HUDEP-2 (cell line): Measurements from ENCODE around the gene IL13.

Source experiments
- DNase-seq, 76 experiments: peaks; one replicate each; lab custom pipeline; 2025; ENCODE audit not compliant: unreplicated experiment in 76 of 76; lab: John Stamatoyannopoulos, UW

Gene IL13

DNA sequence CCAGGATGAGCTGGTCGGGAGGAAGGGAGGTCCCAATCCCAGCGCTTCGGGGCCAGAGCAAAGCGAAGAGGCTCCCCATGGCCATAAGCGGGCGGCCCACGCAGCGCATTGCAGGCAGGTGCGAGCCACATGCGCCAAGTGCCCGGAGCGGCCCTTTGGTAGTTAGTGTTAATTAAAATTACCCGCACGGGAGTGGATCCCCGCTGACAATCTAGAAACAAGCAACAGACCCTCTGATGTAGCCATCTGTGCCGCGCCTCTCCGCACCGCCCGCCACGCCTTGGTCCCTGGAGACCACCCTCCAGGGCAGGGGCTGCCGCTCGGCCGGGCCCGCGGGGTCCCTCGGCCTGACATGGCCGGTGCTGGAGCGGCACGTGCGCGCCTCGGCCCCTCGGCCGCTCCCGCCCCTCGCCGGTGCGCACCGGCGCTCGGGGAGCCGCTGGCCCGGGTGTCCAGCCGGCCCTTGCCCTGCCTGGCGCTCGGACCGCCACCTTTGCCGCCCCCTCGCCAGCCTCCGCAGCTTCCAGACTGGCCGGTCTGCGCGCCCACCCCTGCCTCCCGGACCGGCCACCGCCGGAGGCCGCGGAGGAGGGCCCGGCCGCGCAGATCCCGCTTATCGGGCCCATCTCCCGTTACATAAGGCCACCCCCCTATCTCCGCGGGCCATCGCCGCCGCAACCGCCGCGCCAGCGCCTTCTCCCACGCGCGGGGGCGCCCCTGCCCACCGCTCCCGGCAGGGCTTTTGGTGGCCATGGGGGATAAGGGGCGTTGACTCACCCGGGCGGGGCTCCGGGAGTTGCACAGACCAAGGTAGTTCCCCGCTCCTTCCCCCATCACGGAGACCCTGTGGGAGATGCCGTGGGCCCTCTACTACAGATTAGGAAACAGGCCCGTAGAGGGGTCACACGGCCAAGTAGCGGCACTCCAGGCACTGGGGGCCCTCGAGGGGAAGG, 1.9 kb upstream of the IL13 start:
- peak in 43 of 76 experiments; percentile 10 to 68 (median 37) for DNase-seq

DNA sequence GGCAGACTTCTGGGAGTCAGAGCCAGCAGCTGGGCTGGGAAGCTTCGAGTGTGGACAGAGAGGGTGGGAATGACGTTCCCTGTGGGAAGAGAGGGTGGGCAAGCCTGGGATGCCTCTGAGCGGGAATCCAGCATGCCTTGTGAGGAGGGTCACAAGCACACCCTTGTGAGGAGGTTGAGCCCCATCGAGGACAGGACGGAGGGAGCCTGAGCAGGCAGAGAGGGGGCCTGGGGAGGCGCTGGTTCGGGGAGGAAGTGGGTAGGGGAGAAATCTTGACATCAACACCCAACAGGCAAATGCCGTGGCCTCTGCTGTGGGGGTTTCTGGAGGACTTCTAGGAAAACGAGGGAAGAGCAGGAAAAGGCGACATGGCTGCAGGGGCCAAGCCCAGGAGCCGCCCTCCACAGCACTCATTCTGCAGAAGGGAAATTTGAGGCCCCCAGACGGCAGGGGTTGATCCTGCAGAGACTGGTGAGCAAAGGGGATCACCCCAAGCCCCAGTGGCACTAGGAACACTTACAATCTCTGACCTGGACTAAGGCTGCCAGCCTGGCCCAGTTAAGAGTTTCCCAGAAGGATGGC, 1.1 kb upstream of the IL13 start:
- DNase-seq, result no peak

DNA sequence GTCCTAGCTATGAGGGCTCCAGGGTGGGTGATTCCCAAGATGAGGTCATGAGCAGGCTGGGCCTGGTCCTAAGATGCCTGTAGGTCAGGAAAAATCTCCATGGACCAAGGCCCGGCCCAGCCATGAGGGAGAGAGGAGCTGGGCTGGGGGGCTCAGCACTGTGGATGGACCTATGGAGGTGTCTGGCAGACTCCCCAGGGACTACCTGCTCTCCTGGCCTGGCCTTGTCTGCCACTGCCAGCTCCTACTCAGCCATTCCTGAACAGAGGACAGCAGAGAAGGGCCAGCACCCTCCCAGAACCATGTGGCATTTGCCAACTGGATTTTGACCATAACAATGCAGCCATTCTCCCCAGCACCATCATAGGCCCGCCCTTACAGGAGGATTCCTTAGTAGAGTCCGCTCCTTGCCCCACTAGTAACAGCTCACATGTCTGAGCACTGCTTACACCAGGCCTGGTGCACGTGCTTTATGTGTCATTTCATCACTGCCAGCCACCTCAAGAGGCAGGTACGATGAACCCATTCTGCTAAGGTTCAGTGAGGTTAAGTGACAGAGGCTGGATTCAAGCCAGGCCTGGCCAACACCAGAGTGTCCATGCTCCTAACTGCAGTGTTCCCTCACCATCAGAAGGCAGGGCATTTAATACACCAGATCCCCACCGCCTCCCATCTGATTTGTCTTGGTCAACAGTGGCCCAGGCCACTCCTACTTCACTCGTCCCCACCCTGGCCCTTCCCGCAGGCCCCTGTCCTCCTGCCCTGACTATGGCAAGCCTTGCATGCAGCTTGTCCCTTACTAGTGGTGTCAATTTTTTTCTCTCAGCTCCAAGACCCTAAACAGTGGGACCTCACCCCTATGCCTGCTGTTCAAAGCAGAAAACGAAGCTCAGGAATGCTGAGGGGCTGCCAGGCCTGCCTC, 669 bp downstream of the IL13 start:
- DNase-seq, result no peak

DNA sequence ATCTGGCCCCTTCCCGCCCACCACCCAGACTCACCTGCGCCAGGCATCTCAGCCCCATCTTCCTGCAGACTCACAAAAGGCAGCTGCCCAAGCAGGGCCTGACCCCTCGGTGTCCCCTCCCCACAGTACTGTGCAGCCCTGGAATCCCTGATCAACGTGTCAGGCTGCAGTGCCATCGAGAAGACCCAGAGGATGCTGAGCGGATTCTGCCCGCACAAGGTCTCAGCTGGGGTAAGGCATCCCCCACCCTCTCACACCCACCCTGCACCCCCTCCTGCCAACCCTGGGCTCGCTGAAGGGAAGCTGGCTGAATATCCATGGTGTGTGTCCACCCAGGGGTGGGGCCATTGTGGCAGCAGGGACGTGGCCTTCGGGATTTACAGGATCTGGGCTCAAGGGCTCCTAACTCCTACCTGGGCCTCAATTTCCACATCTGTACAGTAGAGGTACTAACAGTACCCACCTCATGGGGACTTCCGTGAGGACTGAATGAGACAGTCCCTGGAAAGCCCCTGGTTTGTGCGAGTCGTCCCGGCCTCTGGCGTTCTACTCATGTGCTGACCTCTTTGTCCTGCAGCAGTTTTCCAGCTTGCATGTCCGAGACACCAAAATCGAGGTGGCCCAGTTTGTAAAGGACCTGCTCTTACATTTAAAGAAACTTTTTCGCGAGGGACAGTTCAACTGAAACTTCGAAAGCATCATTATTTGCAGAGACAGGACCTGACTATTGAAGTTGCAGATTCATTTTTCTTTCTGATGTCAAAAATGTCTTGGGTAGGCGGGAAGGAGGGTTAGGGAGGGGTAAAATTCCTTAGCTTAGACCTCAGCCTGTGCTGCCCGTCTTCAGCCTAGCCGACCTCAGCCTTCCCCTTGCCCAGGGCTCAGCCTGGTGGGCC, 1.9 kb downstream of the IL13 start:
- no peak for DNase-seq

DNA sequence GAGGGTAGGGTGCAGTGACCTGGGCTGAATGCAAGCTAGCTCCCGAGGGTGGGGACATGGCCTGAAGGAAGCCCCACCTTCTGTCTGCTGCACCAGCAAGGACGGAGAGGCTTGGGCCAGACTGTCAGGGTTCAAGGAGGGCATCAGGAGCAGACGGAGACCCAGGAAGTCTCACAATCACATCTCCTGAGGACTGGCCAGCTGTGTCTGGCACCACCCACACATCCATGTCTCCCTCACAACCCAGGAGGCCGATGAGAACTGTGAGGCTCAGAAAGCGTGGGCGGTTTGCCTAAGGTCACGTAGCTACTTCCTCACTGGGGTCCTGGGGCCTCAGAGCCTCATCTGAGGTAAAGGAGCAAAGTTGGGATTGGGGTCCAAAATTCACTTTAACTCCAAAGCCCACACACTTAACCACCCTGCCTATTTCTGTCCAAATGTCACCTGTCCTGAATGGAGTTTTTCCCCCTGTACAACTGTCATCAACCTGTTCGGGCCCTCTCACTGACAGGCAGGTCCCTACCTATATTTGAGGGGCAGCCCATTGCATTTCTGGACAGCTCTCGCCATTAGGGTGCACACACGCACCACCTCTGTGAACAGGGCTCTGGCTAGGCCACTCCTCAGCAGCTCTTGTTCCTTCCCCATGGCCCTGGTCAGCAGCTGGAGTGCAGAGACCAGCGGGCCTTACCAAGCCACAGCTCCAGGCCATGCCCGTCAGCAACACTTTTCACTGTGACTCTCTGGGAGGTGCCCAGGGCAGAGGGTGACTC, 3.4 kb downstream of the IL13 start:
- DNase-seq, result peak in 24 of 76 experiments; percentile 8 to 48 (median 25)

DNA sequence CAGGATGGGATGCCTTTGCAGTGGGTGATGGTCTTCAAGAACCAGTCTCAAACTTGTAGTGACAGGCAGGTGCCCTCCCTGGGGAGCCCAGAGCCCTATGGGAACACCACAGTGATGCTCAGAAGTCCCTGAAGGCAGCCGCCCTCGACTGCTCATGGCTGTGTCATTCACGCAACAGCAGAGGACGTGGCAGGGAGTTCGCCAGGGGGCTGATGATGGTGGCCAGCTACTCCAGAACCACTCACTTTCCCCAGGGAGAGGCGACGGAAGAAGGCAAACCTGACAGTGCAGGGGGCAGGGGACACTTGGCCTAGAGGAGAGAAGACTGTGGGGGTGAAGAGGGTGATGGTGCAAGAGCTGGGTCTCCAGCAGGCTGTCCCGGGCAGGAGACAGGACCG, 4.0 kb downstream of the IL13 start:
- DNase-seq, result no peak

DNA sequence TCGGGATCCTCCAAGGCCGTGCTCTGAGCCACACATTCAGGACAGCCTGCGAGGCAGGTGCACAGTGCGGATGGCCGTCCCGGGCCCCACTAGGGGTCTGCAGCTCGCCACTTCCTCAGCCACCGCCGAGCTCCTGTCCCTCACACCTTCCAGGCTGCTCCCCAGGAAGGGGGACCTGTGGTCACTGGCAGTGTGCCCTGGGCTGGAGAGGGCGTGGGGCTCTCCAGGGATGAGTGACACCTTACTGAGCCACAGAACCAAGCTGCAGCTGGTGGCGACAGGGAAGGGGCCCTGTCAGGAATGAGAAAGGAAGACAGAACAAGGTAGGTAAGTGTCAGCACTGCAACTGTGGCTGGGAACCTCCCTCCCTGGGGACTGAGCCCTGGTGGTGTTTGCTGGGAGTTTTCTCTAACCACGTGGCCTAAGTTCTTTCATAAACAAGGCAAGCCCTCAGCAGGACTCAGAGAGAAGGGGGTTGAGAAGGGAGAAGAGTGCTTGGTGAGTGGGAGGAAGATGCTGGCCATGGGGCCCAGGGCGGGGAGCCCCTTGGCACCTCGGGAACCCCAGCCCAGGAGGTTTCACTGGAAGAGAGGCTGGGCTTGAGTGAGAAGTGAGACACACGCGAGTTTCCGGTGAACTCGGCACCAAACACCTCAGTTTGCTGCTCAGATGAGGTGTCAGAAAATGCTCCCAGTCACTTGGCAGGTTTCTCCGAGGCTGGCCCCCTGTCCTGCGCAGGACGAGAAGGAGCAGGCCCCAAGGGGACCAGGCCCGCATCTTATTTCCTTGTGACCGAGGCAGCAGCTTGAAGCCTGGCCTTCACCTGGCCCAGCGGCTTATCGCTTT, 5.2 kb downstream of the IL13 start:
- DNase-seq, result peak in 31 of 76 experiments; percentile 8 to 52 (median 24)

DNA sequence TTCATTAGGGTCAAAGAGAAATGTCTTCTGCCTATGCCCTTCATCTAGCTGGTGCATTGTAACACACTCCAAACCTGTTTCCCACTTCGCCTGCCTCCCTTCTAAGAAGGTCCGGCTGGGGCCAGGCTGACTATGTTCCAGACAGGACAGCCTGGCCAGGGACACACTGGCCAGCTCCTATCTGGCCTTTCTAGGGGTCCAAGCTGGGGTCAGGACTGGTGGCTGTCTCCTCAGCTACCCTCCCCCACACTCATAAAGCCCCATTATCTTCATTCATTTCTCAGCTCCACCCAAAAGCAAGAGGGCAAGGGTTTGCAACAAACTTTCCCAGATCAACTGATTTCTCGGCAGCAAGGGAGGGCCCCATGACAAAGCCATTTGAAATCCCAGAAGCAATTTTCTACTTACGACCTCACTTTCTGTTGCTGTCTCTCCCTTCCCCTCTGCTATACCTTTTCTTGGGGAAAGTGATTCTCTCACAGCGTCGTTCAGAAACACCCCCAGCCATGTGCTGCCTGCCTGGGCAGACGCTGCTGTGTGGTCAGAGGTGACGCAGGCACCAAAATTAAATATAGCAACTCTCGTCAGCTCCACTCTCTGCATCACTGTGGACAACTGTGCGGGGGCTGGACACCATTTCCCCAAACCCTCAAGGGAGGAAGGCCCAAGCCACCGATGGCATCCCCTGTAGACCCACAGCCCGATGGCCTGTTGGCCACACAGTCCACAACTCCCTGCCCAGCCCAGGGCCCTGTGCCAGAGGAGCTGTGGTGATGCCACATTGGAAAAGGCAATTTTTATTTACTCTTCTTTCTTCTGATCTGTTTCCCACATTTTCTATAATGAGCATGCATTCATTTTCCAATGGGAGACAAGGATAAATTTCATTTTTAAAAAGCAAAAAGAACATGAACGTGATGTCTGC, 6.1 kb downstream of the IL13 start:
- DNase-seq, result peak in 47 of 76 experiments; percentile 13 to 68 (median 35)

DNA sequence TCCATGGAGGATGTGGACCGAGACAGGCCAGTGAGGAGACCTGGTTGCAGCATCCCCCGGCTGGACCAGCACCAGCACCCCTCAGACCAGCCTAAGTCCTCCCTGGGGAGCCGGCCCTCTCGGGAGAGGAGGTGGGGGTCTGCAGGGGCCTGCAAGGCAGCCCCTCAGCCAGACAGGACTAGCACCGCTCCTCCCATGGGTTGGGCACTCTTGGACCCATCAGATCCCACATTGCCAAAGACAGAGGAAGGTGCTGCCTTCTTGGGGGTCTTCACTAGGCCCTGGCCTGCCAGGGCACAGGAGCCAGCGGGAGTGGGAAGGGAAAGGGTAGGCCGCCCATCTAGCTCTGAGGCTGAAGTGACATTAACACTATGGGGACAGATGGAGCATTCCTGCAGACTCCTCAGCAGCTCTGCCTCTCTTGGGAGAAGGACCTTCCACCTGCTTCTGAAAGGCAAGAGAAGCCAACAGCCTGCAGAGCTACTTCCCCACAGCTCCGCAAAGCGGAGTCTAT, 6.8 kb downstream of the IL13 start:
- DNase-seq, result no peak

DNA sequence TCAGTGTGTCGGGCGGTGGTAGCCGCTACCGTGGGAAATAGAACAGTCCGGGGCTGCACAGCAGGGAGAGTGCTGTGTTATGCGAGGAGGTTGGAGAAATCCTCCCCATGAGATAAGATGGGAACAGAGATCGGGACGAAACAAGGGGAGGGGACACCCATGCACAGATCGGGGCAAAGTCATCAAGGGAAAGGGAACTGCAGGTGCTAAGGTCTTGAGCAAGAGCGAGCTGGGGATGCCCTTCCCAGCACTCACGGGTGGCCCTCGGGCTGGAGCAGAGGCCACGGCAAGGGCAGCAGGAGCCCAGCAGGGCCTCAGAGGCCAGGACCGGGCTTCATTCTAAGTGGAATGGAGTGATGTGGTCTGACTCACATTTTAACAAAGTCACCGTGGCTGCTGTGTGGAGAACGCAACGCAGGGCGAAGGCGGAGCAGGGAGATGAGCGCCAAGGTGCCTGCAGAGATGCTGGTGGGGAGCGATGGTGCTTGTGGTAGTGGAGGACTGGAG, 7.7 kb downstream of the IL13 start:
- no peak for DNase-seq

DNA sequence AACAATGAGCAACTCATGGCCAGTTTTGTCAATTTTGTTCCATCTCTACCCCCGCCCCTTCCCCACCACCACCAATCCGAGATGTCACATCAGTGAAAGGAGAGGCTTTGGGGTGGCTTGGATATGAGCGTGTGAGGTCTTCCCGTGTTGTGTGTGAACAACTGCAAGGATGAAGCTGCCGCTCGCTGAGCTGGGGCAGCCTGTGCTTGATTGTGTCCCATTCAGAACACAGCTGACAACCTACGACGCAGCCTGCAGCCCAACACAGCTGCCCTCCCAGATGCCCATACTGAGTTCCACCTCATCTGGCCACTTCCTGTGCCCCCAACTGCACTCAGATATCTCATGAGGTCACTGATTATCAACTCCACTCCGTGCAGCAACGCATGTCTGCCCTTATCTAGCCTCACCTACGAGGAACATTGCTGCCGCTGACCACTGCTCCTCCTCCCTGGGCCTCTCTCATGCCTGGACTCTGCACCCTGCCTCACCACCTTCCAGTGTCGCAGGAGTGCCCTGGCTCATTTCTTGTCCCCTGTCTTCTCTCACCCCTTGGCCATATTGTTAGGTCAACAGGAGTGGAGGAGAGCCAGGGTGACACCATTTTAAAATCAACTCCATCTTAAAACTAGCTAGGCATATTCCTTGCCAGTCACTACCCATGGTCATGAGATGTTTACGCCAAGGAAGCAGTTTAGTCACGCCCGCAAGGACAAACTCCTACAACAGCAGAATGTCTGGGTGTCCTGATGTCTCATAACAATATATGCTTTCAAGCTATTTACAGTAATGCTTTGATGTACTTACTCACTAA, 8.5 kb downstream of the IL13 start:
- peak in 9 of 76 experiments; percentile 10 to 37 (median 24) for DNase-seq

DNA sequence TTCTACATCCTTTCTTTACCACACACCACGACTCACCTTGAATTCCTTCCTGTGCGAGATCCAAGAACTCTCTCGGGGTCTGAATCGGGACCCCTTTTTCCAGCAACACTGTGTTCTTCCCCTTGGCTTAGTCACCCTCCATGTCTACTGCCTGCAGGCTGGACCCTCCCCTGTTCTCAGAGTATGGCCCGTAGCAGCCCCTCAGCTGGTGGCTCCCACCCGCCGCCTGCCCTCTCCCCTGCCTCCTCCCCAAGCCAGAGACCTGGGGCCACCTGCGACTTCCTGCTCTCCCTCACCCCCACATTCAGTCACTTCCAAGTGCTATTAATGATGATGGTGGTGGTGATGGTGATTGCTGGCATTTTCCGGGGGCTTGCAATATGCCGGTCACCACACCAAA, 9.3 kb downstream of the IL13 start:
- no peak for DNase-seq

DNA sequence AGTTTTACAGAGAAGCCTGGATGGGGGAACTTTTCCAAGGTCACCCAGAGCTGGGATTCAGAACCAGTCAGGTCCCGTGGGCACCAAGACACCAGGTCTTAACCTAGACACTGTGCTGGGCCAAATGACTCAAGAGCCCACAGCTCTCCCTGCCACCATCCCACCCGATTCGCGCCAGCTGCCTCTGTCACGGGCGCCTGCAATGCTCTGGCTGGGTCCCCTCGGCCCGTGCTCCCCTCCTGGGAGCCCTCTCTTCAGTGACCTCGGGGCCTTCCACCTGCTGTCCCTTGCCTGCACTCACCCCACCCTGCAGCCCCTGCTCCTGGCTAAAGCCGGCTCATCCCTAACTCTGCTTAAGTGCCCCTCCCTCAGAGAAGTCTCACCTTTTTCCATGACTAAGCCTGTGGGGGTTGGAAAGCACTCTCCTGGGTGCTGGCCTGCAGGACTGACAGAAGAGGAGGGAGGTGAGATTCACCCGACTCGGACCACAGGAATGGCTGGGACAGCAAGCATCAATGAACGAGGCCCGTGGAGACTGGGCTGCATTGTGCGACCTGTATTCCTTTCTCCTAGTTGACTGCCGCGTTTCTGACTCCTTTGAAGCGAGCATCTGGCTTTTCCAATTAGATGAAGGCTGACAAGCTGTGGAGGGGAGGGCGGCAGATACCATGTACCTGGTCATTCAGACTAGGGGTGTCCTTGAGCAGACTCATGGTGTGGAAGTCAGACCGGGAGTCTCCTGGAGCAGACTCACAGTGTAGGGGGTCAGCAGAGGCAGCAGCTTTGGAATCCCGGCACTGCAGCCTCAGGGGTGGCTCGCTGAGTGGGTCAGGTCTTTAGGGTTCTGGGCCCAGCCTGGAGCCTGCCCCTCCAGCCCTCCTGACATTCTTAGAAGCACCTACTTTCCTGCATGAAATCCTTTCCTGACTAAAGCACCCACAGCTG, 10.1 kb downstream of the IL13 start:
- no peak for DNase-seq

DNA sequence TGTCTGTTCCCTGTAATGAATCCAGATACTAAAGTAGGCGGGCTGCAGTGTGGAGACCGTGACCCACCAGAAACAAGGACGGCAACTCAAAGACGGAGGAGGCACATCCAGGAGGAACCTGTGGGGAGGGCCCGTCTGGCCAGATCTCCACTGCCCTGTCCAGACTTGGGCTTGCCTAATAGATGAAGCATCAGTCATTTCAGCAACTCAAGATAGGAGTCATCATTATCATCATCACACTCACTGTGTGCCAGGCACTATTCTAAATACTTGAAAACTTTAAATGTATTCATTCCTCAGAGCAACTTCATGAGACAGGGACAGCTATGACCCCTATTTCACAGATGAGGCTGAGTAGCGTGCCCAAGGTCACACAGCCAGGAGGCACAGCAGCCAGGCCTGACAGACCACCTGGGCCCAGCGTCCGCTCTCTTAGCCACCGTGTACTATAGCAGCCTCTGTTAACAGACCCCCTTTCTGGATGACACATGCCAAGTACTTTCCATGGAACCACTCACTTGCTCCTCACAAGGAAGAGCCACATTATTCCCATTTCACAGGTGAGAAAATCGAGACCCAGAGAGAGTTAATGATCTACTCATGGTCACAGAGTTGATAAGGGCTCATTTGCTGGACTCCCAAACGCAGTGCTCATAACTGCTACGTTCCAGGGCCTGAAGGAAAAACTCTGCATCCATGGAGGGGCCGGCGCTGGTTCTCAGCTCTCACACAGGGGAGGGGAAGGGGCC, 10.9 kb downstream of the IL13 start:
- no peak for DNase-seq
